GM10847 (cell line): ENCODE data around the gene F13A1.

Source experiments
- POLR2A ChIP-seq: IDR thresholded peaks from 2 replicates; pipeline ENCODE4 v1.6.1; 2011; ENCODE audit not compliant: insufficient read length; ENCODE audit errors: extremely low read depth

F13A1 gene

GRCh38 chr6:6284221-6284966 is 36.1 kb downstream of the F13A1 start:
- no peak for TF ChIP-seq POLR2A

GRCh38 chr6:6283746-6284145 is 36.7 kb downstream of the F13A1 start:
- no peak for TF ChIP-seq POLR2A

- TF ChIP-seq POLR2A = no peak
These were observed 37.7 kb downstream of the F13A1 start for GRCh38 chr6:6282716-6283115.

- TF ChIP-seq POLR2A = no peak
These were observed 43.0 kb downstream of the F13A1 start for GRCh38 chr6:6277413-6277812.

- no peak for TF ChIP-seq POLR2A
These were observed 49.4 kb downstream of the F13A1 start for GRCh38 chr6:6270948-6271535.

GRCh38 chr6:6260196-6260722 is 60.2 kb downstream of the F13A1 start:
- no peak for TF ChIP-seq POLR2A

- no peak for TF ChIP-seq POLR2A
These were observed 63.6 kb downstream of the F13A1 start for GRCh38 chr6:6256886-6257285.

GRCh38 chr6:6256259-6256658 is 64.2 kb downstream of the F13A1 start:
- TF ChIP-seq POLR2A = no peak

GRCh38 chr6:6251555-6252280 is 68.7 kb downstream of the F13A1 start:
- no peak for TF ChIP-seq POLR2A

GRCh38 chr6:6248651-6249050 is 71.8 kb downstream of the F13A1 start:
- no peak for TF ChIP-seq POLR2A

- TF ChIP-seq POLR2A = no peak
These were observed 73.9 kb downstream of the F13A1 start for GRCh38 chr6:6246544-6246943.

- no peak for TF ChIP-seq POLR2A
These were observed 75.8 kb downstream of the F13A1 start for GRCh38 chr6:6244624-6245023.

GRCh38 chr6:6243846-6244245 is 76.6 kb downstream of the F13A1 start:
- TF ChIP-seq POLR2A = no peak

GRCh38 chr6:6239598-6240581 is 80.6 kb downstream of the F13A1 start:
- no peak for TF ChIP-seq POLR2A
